GM12891 (cell line): ENCODE measurements around the gene FASTKD3.

Source experiments
- DNase-seq: peaks from one replicate; pipeline ENCODE4 v3.0.0; 2011; ENCODE audit warnings: low spot score; ENCODE audit not compliant: insufficient read length
- FAIRE-seq: peaks from 2 replicates; lab custom pipeline; 2011; peaks lifted over from hg19 to GRCh38; lab: Jason Lieb, UNC
- PAX5 ChIP-seq: IDR thresholded peaks from 2 replicates; pipeline ENCODE4 v1.6.1; 2011; ENCODE audit warnings: low read length, moderate library complexity, mild to moderate bottlenecking; ENCODE audit not compliant: insufficient read depth, severe bottlenecking
- POLR2A ChIP-seq: IDR thresholded peaks from 2 replicates; pipeline ENCODE4 v1.6.1; 2011; ENCODE audit warnings: low read depth, low read length, control low read depth
- POLR2AphosphoS5 ChIP-seq: IDR thresholded peaks from 2 replicates; pipeline ENCODE4 v1.6.1; 2011; ENCODE audit warnings: low read depth, low read length, control low read depth
- POU2F2 ChIP-seq: IDR thresholded peaks from 2 replicates; pipeline ENCODE4 v1.6.1; 2011; ENCODE audit warnings: low read depth, mild to moderate bottlenecking, control low read depth, low read length, moderate library complexity
- SPI1 ChIP-seq: IDR thresholded peaks from 2 replicates; pipeline ENCODE4 v1.6.1; 2011; ENCODE audit warnings: low read depth, low read length, control low read depth
- TAF1 ChIP-seq: IDR thresholded peaks from 2 replicates; pipeline ENCODE4 v1.6.1; 2011; ENCODE audit warnings: low read depth, low read length, control low read depth

FASTKD3 gene

GRCh38 chr5:7869474-7870136 is 774 bp upstream of the FASTKD3 start:
- FAIRE-seq (peak; percentile 83), DNase-seq (no peak)
- no peak for TF ChIP-seq TAF1
- no peak for TF ChIP-seq SPI1
- TF ChIP-seq POU2F2, result no peak
- TF ChIP-seq POLR2A, result no peak
- TF ChIP-seq PAX5, result no peak
- no peak for TF ChIP-seq POLR2AphosphoS5

- DNase-seq, result no peak
- TF ChIP-seq POLR2AphosphoS5 (no peak), POU2F2 (no peak), SPI1 (no peak), TAF1 (no peak), PAX5 (no peak), POLR2A (no peak)
- FAIRE-seq, result peak; percentile 16
Measured at GRCh38 chr5:7868427-7868772, 431 bp downstream of the FASTKD3 start.

GRCh38 chr5:7867260-7867659 is 1.6 kb downstream of the FASTKD3 start:
- no peak for DNase-seq
- no peak for TF ChIP-seq POLR2A
- no peak for TF ChIP-seq SPI1
- no peak for TF ChIP-seq POLR2AphosphoS5
- no peak for TF ChIP-seq TAF1
- TF ChIP-seq POU2F2, result no peak
- TF ChIP-seq PAX5, result no peak
- no peak for FAIRE-seq

GRCh38 chr5:7866196-7866595 is 2.6 kb downstream of the FASTKD3 start:
- TF ChIP-seq POU2F2 (no peak), POLR2AphosphoS5 (no peak), POLR2A (no peak), SPI1 (no peak), TAF1 (no peak), PAX5 (no peak)
- FAIRE-seq, result no peak
- no peak for DNase-seq

- no peak for TF ChIP-seq PAX5
- no peak for TF ChIP-seq POLR2AphosphoS5
- no peak for TF ChIP-seq SPI1
- no peak for TF ChIP-seq TAF1
- no peak for TF ChIP-seq POLR2A
- TF ChIP-seq POU2F2, result no peak
- DNase-seq (no peak), FAIRE-seq (peak; percentile 67)
Measured at GRCh38 chr5:7857926-7858632, 10.8 kb downstream of the FASTKD3 start.

GRCh38 chr5:7857361-7857760 is 11.5 kb downstream of the FASTKD3 start:
- DNase-seq, result no peak
- no peak for FAIRE-seq
- no peak for TF ChIP-seq SPI1
- no peak for TF ChIP-seq POLR2A
- no peak for TF ChIP-seq POLR2AphosphoS5
- TF ChIP-seq PAX5, result no peak
- no peak for TF ChIP-seq POU2F2
- TF ChIP-seq TAF1, result no peak

GRCh38 chr5:7856855-7857254 is 12.0 kb downstream of the FASTKD3 start:
- TF ChIP-seq POLR2A (no peak), SPI1 (no peak), PAX5 (no peak), TAF1 (no peak), POLR2AphosphoS5 (no peak), POU2F2 (no peak)
- peak; percentile 71 for FAIRE-seq
- DNase-seq, result no peak

GRCh38 chr5:7855611-7856010 is 13.2 kb downstream of the FASTKD3 start:
- FAIRE-seq (no peak), DNase-seq (no peak)
- TF ChIP-seq TAF1 (no peak), PAX5 (no peak), SPI1 (no peak), POLR2A (no peak), POU2F2 (no peak), POLR2AphosphoS5 (no peak)

- TF ChIP-seq TAF1 (no peak), SPI1 (no peak), POLR2A (no peak), POU2F2 (no peak), PAX5 (no peak), POLR2AphosphoS5 (no peak)
- no peak for FAIRE-seq
Measured at GRCh38 chr5:7852988-7853387, 15.8 kb downstream of the FASTKD3 start.

GRCh38 chr5:7852542-7852941 is 16.3 kb downstream of the FASTKD3 start:
- no peak for DNase-seq
- FAIRE-seq, result no peak
- TF ChIP-seq TAF1 (no peak), POLR2A (no peak), POU2F2 (no peak), SPI1 (no peak), POLR2AphosphoS5 (no peak), PAX5 (no peak)

More at GRCh38 chr5:7852988-7853387, 15.8 kb downstream of the FASTKD3 start:
- no peak for DNase-seq
